GM08714 (cell line): ENCODE results near the gene MAB21L3.

Experiments
- H3K4me3 ChIP-seq: fragments of 200-500 bp; sonication (Bioruptor generic); 2 replicates; pipeline ENCODE4 v1.5.1; 2014; ENCODE audit warnings: mild to moderate bottlenecking, low read length, inconsistent platforms
- ZNF274 ChIP-seq: IDR thresholded peaks from 2 replicates; pipeline ENCODE4 v1.6.1; 2012; ENCODE audit warnings: mild to moderate bottlenecking, low read depth, low read length

MAB21L3 gene

GRCh38 chr1:116170721-116171589, 59.8 kb downstream of the MAB21L3 start:
- no peak for TF ChIP-seq ZNF274

DNA sequence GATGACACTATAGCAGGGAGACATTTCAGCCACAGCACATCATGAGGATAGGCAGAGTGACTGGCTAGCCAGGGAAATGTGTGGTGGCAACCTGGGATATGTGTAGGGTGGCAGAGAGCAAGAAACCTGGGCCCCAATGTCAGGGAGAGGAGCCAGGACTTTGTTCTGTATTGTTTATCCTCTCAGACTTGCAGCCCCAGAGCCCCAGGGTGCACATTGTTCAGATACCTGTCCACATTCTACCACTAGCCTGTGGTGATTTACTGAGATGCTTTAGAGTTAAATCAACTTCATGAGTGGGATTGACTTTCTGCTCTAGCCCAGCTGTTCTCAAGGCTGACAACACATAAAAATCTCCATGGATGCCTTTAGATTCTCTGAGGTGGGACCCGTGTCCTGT, 61.5 kb downstream of the MAB21L3 start:
- no peak for TF ChIP-seq ZNF274
- no peak overlapping the region for H3K4me3 ChIP-seq

More at GRCh38 chr1:116170721-116171589, 59.8 kb downstream of the MAB21L3 start:
- H3K4me3 ChIP-seq, result no peak overlapping the region

DNA sequence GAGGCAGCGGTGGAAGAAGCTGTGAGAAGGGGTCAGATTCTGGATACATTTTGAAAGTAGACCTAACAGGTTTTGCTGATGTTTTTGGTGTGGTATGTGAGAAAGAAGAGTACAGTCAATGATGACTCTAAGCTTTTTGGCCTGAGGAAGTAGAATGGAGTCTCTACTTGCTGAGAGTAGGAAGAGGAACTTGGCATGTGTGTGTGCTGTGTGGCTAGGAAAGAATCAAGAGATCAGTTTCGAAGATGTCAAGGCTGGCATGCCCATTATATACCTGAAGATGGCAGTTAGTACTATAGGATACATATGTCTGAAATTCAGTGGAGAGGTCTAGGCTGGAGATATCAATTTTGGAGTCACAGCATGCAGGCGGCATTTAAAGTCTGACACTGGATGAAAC, 64.4 kb downstream of the MAB21L3 start:
- no peak for TF ChIP-seq ZNF274

GRCh38 chr1:116176306-116176789, 65.1 kb downstream of the MAB21L3 start:
- TF ChIP-seq ZNF274, result no peak
- H3K4me3 ChIP-seq, result no peak overlapping the region

More for the DNA sequence above, 64.4 kb downstream of the MAB21L3 start:
- H3K4me3 ChIP-seq, result no peak overlapping the region

DNA sequence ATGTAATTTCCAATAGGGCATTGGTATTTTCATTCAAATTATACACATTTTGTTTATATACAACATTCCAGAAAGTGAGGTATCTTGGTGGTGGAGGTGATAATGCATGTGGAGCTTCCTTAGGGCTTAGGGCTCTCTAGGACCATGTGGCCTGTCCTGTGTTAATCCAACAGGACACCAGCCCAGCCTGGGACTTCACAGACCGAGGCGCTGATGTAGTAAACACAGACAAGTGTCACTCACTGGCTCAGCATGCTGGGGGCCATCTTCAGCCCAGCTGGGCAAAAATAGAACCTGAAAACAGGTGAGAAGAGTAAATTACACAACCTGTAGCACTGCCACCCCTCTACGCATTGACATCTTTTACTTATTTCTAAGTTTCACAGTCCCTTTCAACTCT, 66.7 kb downstream of the MAB21L3 start:
- no peak for TF ChIP-seq ZNF274
- no peak overlapping the region for H3K4me3 ChIP-seq

GRCh38 chr1:116178837-116179236, 67.6 kb downstream of the MAB21L3 start:
- TF ChIP-seq ZNF274, result no peak
- H3K4me3 ChIP-seq, result no peak overlapping the region

- TF ChIP-seq ZNF274, result no peak
- no peak overlapping the region for H3K4me3 ChIP-seq
These were observed 68.2 kb downstream of the MAB21L3 start for GRCh38 chr1:116179419-116179818.

- no peak overlapping the region for H3K4me3 ChIP-seq
- TF ChIP-seq ZNF274, result no peak
These were observed 68.8 kb downstream of the MAB21L3 start for GRCh38 chr1:116179964-116180363.

DNA sequence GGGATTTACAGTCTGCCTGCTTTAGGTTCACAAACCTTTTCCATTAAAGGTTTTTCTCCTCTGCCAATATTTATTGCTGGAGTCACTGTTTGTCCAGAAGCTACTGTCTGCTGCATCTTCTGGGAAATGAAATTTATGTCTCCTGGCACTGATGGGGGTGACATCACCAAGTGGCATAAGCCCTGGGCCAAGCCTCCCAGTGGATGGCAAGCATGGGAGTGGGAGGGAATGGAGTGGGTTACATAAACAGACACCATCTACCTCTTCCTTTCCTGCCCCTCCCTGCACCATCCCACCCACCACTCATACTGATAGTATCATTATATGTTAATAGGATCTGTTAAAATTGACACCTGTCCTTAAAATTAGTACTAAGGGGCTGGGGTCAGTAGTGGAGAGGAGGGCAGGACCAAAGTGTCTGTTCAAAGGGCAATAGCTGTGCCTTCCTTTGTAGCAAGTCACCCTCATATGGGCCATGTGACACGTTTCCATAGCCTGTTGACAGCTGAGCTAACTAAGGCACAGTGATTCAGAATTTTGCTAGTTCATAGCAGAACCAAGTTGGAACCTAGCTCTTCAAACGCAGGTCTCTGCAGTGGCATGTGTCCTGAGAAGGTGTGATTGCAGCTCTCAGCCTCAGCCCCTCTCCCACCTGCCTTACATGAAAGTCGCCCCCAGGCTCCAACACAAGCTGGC, 71.0 kb downstream of the MAB21L3 start:
- no peak for TF ChIP-seq ZNF274
- H3K4me3 ChIP-seq, result no peak overlapping the region
